ENCODE data around the gene ZNF410.
A peak's percentile ranks its signal among the peaks of the same experiment; 100 is the strongest.
"Not testable (repeated sequence)": the region's sequence is repeated elsewhere in the genome, so short reads cannot be mapped to it uniquely, and the experiment has no call there.

Gene ZNF410, protein sequence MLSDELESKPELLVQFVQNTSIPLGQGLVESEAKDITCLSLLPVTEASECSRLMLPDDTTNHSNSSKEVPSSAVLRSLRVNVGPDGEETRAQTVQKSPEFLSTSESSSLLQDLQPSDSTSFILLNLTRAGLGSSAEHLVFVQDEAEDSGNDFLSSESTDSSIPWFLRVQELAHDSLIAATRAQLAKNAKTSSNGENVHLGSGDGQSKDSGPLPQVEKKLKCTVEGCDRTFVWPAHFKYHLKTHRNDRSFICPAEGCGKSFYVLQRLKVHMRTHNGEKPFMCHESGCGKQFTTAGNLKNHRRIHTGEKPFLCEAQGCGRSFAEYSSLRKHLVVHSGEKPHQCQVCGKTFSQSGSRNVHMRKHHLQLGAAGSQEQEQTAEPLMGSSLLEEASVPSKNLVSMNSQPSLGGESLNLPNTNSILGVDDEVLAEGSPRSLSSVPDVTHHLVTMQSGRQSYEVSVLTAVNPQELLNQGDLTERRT

DNA sequence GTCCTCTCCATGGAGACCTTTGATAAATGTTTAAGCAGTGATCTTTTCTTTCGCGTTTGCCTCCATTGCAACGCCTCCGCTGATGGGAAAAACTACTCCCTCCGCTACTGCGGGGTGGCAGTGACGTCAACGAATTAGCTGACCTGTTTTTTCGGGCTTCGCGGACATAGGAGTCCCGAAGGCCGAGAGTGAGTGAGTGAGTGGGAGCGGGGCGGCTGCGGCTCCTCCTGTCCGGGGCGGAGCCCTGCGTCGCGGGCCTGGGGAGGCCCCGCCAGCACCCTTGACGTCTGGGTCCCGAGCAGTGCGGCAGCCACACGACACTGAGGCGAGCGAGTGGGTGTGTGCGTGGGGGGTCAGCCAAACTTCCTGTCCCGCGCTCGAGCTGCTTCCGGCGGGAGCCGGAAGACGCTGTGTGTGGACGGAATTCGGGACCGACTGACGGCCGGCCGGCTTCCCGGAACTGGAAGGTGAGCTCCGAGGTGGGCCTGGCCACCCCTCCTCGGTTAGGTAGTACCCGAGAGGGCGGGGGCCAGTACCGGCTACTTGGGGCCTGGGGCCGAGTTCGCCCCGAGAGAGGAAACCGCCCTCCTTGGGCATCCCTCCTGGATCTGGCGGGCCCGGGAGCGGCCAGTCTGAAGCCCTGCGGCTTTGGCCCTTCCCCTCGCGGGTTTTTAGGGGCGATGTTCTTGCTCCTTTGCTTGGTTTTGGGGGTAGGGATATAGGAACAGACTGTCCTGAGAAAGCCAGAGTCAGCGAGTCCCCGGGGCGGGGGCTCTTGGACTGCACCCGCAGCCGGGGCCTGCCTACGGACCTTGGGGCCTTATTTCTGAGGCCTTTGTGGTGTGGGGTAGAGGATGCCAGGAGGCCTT, at the start of gene ZNF410:
TSS of gene ZNF410 (plus strand) at position 411 of the 869 bp plus-strand sequence. CDS start 5,317 bp downstream, outside the sequence.
- peak; percentile 91 for DNase-seq

DNA sequence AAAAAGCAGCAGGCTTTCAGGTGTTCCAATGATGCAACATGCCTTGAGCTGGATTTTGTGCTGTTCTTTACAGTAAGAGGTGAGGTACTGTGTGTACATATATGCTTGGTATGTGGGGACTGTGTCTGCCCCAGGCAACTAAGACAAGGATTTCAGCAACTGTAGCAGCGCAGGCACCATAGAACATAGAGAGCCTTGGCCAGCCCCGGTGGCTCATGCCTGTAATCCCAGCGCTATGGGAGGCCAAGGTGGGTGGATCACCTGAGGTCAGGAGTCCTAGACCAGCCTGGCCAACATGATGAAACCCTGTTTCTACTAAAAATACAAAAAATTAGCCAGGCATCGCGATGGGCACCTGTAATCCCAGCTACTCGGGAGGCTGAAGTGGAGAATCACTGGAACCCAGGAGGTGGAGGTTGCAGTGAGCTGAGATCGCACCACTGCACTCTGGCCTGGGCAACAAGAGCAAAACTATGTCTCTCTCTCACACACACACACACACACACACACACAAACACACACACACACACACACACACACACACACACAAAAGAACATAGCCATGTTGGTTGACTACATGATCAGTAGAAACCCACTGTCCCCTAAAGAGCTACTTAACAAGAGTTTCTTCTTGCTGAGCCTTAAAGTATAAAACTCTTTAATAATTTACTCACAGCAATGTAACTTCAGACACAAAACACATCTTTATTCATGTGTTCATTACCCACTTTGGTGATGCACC, 48.2 kb upstream of the ZNF410 start:
- DNase-seq = not testable (repeated sequence)

DNA sequence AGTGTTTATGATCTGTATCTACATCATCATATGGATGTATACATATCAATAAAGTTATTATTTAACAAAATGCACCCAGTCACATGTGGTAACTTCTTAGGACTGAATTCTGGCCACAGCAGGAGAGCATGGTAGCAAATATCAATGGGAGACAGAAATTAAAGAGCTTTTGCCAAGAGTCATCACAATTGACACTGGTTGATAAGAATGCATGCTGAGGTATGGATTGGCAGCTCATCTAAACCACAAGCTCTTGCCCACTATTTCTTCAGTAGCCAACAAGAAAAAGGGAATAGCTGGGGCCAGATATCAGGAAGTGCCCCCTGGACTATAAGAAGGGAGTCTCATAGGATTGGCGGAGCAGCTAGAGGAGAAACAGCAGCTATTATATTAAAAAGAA, 44.5 kb upstream of the ZNF410 start:
- no peak for DNase-seq

DNA sequence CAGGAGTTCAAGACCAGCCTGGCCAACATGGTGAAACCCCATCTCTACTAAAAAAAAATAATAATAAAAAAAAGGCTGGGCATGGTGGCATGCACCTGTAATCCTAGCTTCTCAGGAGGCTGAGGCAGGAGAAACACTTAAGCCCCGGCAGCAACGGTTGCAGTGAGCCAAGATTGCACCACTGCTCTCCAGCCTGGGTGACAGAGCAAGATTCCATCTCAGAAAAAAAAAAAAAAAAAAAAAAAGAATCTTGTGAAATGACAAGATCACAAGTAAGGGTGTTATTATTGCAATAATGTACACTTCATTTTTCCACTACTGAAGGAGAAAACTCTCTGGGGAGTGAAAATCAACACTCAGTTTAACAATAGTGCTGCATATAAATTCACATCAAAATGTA, 43.8 kb upstream of the ZNF410 start:
- DNase-seq = no peak

DNA sequence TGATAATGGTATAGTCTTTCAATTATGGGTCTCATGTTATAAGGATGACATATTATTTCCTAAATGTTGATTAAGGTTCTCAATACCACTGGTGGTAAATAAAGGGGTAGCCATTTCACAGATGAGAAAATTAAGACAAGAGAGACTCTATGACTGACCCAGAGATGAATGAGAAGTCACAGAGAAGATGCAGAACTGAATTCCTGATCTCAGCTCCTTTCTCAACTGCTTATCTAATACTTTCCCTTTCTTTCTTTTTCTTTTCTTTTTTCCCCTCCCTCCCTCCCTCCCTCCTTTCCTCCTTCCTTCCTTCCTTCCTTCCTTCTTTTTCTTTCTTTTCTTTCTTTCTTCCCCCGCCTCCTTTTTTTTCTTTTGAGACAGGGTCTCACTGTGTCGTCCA, 43.4 kb upstream of the ZNF410 start:
- no peak for DNase-seq

DNA sequence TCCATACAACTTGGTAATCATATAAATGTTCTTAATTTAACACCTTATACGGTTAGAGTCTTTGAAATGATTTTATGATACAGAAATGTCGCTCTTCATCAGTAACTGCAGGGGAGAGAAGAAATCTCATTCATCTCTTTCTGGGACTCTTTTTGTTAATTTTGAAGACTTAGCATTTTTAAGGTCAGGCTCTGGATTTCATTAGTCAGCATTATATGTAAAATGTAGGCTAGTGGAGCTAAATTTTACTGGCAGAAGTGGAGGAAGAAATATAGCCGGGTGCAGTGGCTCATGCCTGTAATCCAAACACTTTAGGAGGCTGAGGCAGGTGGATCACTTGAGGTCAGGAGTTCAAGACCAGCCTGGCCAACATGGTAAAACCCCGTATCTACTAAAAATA, 39.7 kb upstream of the ZNF410 start:
- no peak for DNase-seq

DNA sequence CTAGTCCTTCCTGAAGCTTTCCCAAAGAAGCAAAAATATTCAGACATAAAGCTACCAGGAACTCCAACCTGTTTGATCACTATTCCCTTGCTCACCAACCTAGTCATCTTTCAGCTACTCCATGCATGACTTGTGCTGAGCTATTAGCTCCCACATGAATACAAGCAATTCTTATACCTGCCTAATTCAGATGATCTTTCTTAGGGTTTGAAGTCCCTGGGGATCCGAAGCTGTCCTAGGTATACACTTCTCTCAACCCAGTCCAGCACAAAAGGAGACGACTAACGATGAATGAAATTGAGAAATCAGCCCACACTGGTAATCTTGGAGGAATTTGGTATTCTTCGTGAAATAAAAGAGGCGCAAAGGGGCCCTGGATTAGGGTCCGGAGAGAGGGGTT, 35.7 kb upstream of the ZNF410 start:
- no peak for DNase-seq

DNA sequence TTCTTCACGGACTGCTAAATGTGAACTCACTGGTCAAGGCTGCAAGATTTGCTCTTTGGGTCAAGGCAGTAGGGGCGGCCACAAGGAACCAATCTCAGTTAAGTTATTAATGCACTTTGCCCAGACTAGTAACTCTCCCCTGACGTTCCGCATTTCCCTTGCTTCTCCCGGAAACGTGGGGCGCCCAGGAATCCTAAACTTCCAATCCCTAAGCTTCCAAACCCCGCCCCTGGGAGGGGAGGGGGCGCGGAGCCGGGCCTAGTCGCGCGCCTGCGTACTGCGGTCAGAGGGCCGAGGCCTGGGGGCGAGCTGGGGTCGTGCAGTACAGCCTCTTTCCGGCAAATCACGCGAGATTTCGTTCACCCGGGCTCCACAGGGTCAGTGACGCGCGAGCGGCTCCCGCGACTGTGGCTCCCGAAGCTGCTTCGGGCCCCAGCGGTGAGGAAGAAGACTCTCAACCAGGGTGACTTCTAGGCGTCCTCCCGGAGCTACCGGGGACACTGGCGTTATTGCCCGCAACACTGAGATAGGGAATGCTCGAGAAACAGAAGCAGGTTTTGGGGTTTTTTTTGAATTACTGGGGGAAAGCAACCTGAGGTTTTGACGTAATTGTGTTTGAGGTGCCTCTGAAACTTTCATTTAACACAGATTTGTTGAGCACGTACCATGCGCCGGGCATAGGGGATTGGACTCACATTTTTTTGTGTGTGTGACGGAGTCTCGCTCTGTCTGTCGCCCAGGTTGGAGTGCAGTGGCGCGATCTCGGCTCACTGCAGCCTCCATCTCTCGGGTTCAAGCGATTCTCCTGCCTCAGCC, 34.9 kb upstream of the ZNF410 start, which contains the start of gene PTGR2:
TSS of gene PTGR2 (plus strand) at position 265 of the 816 bp plus-strand sequence. CDS start 7,032 bp downstream, outside the sequence.
- peak; percentile 67 for DNase-seq

DNA sequence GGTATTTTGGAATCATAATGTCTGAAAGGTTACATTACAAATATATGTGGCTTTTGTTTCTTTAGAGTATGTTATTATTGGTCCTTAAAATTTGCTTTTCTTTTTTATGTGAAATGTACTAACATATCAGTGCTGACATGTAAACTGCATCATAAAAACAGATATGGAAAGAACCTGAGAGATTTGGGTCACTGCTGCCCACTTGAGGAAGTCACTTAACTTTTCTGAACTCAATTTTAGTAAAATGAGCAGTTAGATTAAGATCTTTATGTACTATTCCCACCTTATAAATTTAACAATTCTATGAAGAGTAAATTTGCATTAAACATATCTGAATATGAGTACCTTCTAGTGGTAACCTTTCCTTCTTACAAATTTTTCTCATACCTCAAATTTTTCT, 27.5 kb upstream of the ZNF410 start:
- no peak for DNase-seq

DNA sequence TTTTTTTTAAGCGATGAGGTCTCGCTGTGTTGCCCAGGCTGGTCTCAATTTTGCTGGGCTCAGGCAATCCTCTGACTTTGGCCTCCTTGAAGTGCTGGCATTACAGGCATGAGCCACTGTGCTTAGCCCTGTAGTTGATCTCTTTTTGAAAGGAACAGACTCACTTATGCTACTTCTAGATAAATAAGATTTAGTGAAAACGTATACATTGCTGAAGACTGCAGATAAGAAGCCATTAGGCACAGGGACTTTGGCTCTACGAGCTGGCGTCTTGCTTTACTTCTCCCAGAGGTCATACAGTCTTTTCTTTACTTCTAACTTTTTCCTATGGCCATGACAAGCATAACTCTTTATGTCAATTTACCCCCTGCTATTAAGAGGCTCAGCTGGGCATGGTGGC, 25.6 kb upstream of the ZNF410 start:
- DNase-seq = no peak

DNA sequence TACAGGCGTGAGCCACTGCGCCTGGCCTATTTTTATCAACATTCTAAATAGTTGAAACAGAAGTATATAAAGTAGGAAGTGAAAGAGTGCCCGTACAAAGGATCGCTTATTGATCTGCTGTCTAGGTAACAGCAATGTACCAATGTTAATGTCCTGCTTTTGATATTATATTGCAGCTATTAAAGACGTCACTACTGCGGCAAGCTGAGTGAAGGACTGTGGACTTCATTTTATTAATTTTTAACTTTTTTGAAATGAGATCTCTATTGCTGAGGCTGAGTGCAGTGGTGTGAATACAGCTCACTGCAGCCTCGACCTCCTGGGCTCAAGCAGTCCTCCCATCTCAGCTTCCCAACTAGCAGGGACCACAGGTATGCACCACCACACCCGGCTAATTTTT, 24.2 kb upstream of the ZNF410 start:
- no peak for DNase-seq

DNA sequence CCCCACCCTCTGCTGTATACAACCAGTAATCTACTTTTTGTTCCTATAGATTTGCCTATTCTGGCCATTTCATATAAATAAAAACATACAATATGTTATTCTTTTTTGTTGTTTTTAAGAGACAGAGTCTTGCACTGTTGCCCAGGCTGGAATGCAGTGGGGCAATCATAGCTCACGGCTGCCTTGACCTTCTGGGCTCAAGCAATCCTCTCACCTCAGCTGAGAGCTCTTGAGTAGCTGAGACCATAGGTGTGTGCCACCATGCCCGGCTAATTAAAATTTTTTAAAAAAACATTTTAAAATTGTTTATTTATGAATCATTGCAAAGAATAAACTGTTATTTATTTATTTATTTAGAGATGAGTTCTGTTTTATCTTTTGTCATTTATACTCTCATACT, 23.4 kb upstream of the ZNF410 start:
- DNase-seq = no peak

DNA sequence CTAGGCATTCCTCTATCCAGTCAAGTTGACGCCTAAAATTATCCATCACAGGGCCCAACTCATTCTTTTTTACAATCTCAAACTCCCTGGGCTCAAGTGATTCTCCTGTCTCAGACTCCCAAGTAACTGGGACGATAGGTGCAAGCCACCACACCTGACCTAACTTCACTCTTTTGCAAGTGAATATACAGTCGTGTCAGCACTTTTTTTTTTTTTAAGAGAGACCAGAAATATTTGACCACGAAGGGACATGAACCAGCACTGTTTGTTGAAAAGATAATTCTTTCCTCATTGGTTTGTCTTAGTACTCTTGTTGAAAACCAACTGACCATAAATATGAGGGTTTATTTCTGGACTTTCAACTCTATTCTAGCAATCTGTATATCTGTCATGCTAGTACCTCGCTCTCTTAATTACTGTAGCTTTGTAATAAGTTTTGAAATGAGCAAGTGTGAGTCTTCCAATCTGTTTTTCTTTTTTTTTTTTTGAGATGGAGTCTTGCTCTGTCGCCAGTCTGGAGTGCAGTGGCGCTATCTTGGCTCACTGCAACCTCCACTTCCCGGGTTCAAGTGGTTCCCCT, 21.0 kb upstream of the ZNF410 start:
- DNase-seq = no peak

DNA sequence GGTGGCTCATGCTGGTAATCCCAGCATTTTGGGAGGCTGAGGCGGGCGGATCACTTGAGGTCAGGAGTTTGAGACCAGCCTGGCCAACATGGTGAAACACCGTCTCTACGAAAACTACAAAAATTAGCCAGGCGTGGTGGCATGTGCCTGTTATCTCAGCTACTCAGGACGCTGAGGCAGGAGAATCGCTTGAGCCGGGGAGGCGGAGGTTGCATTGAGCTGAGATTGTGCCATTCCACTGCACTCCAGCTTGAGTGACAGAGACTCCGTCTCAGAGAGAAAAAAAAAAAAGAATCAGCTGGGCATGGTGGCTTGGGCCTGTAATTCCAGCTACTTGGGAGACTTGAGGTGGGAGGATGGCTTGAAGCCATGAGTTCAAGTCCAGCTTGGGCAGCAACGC, 16.9 kb upstream of the ZNF410 start:
- not testable (repeated sequence) for DNase-seq

DNA sequence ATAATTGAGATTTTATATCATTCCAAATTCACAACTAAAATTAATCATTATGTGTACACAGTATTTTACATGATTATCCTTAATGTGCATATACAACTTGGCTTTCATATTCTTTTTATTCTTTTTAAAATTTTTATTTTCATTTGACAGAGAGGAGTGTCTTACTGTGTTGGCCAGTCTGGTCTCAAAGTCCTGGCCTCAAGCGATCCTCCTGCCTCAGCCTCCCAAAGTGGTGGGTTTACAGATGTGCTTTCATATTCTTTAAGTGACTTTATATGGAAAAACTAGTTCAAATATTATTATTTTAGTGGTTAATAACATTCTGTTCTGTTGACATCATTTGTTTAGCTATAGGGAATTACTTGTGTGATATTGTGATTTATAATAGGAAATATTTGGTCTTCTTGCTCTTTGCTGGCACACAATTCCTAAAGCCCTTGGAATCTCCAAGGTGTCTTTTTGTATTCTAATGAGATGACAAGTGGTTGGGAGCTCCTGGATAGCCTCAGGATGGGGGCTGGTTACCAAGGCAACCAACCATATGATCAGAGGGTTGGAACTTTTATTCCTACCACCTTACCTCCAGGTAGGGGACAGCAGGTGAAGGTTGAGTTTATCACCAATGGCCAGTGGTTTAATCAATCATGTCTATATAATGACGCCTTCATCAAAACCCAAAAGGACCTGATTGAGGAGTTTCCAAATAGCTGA, 16.0 kb upstream of the ZNF410 start:
- DNase-seq = no peak

DNA sequence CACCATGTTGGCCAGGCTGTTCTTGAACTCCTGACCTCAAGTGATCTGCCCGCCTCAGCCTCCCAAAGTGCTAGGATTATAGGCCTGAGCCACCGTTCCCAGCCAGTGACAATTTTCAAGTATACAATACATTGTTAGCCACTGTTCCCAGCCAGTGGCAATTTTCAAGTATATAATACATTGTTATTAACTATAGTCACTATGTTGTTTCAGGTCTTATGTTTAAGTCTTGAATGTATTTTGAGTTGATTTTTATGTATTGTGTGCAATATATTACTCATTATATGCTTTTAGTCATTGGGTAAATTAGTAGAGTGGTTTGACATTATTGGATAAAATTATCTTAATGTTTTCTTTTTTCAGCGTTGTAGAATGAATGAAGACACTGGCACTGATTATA, 13.0 kb upstream of the ZNF410 start:
- DNase-seq = no peak

DNA sequence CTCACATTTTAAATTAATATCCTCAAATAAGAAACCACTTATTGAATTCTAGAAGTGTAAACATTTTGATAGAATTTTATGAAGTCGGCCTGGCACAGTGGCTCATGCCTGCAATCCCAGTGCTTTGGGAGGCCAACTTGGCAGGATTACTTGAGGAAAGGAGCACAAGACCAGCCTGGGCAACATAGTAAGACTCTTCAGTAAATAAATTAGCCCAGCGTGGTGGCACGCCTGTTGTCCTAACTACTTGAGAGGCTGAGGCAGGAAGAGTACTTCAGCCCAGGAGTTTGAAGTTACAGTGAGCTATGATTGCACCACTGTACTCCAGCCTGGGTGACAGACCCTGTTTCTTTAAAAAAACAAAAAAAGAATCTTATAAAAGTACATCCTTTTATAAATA, 8.9 kb upstream of the ZNF410 start:
- no peak for DNase-seq

DNA sequence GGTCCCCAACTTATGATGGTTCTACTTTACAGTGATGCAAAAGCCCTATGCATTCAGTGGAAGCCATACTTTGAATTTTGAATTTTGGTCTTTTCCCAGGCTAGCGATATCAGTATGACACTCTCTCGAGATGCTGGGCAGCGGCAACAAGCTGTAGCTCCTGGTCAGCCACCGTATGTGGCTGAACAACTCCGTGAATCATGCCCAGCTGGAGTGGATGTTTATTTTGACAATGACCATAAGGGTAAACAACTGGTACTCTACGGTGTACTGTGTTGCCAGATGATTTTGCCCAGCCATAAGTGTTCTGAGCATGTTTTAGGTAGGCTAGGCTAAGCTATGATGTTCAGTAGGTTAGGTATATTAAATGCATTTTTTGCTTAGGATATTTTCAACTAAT, 8.2 kb upstream of the ZNF410 start:
- DNase-seq = no peak

DNA sequence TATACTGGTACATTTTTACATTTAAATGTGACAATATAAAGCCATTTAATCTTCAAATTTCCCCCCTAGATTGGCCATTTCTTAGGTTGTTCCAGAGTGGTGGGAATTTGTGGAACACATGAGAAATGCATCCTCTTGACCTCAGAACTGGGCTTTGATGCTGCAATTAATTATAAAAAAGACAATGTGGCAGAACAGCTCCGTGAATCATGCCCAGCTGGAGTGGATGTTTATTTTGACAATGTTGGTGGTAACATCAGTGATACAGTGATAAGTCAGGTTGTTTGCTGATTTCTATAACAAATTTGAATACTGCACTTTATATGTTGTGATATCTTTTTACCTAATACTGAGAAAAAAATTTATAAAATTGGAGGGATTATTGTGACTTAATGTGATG, 7.6 kb upstream of the ZNF410 start:
- no peak for DNase-seq

DNA sequence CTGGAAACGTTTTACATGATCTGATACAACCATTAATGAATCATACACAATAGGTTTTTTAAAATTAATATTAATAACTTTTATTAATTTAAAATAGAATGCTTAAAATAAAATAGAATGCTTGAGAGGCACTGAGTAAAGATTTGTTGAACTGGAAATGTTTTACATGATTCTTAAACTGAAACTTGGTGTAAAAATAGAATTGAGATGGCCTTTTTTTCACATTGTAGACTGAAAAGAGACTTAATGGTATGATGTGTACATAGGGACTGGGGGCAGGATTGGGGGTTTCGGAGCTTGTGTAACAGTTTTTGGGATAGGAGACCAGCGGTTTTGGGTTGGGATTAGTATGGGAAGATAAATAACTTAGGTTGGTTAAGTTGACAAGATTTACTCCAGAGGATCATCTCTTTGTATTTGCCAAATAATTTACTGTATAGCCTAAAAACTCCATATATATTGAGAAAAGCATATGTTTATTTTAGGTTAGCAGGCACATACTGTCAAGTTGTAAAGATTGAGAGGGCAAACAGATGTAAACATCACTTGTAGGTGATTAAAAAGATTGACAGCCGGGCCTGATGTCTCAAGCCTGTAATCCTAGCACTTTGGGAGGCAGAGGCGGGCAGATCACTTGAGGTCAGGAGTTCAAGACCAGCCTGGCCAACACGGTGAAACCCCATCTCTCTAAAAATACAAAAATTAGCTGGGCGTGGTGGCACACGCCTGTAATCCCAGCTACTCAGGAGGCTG, 2.0 kb upstream of the ZNF410 start:
- no peak for DNase-seq

DNA sequence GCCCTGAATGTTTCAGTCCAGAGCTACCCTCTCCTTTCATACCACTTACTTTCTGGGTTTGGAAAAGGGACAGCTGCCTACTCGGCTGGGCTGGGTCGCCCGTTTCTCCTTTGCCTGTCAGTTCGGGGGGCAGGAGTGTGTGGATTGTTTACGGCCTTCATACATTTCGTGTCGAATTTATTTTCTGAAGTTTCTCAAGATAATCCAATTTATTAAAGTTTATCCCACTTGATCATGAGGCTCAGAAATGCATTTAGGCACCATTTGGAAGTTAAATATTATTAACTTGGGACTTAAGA, 608 bp downstream of the ZNF410 start:
- DNase-seq = no peak

Measured in NK-92 treated with Interleukin-12 subunit alpha and Interleukin-12 subunit beta, amount 100 ng/mL, for 24 hours (cell line).